CD4-positive, alpha-beta T cell treated with Interleukin-6 for 4 hours (primary cell): Measurements from ENCODE around the gene SMOC1.

Experiments used
- DNase-seq: peaks from one replicate; pipeline ENCODE4 v3.0.0-alpha.2; 2020; ENCODE audit warnings: mixed read lengths

Gene SMOC1

GRCh38 chr14:70013271-70013873 is 134.2 kb downstream of the SMOC1 start:
- no peak for DNase-seq

DNA sequence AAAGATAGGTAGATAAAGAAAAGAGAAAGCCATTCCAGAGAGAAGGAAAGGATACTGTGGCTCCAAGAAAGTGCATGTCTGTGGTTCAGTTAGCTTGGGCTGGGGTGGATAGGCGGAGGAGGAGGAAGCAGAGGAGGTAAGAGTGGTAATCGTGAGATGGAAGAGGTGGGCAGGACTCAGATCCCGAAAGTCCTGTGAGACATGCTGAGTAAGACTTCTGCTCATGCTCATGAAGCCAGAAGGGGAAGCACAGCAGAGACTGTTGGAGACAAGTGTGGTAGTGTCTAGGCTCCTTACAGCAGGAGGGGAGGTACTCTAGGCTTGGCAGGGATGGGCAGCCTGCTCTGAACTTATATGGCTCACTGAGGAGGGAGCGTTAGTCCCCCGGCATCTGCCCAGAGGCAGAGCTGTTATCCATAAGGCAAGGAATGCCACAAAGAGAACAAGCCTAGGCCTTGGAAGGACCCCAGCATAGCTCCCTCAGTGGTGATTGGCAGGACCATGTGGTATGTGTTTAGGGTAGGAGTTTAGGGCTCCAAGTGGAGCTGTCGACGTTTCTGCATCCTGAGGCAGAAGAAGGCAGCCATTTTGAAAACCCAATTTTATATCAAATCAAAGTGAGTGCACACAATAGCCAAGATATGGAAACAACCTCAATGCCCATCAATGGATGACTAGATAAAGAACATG is 135.3 kb downstream of the SMOC1 start:
- no peak for DNase-seq

DNA sequence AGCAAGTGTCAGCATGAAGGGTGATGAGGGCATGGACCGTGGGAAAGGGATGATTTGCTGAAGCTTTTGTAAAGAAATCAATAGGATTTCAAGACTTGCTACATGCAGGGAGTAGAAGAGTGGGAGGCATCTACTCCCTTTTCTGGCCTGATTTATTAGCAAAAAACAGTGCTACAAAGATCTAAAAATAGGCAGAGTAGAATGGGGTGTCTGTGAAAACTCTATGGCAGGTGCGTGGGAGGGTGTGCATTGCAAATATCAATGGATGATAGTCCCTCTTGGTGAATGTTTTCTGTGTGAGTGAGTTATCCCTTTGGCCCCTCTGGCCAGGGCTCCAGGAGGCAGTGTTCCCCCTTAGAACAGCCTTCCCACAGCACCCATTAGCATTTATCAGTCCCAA is 139.0 kb downstream of the SMOC1 start:
- DNase-seq = no peak

- no peak for DNase-seq
Measured at GRCh38 chr14:70018713-70019211, 139.5 kb downstream of the SMOC1 start.

GRCh38 chr14:70019695-70020094 is 140.5 kb downstream of the SMOC1 start:
- no peak for DNase-seq

- DNase-seq = no peak
Measured at GRCh38 chr14:70020352-70021170, 141.3 kb downstream of the SMOC1 start.

DNA sequence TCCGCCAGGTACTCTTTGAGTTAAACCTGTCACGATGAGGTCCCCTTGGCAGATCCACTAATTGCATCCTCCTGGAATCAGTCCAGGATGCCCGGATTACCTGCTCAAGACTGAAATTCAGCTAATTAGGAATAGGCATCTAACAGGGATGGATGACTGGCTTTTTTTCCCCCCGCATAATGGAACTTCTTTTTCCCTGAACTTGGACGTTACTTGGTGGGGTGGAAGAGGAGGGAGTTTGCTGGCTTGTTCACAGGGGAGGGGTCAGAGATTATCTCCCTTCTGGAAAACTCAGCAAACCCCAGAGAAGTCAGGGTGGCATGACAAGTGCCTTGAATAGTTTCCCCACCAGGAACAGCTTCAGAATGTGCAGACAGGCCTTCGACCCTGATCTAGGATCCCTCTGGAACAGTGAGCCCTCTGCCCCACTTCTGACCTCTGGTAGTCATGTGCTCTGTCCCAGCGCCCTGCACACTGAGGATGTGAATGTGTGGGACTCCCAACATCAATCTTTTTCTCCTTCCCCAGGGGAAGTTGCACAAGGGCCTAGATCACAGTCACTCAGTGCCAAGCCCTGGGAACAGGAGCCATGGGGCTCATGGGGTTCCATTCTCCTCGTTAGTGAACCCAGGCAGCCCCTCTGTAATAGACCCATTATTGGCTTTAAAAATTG is 142.5 kb downstream of the SMOC1 start:
- DNase-seq = no peak

DNA sequence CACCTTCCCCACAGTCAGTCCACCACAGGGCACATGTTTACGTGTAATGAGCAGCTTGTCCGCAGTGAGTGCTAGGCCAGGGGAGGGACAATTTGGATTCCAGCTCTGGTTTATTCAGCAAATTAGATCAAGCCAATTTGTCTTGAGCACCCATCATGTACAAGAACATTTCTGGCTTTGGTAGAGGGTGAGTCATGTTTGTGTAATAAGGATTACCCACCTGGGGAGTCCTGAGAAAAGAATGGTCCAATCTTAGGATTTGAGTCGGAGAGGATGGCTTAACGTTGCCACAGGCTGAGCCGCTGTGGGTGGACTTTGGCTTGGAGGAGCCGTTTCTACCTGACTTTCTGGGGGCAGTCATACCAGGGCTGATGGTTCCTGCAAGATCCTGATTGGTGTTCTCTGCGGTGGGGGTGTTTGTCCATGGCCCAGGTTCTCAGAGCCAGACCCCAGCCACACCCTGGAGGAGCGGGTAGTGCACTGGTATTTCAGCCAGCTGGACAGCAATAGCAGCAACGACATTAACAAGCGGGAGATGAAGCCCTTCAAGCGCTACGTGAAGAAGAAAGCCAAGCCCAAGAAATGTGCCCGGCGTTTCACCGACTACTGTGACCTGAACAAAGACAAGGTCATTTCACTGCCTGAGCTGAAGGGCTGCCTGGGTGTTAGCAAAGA is 143.7 kb downstream of the SMOC1 start:
- no peak for DNase-seq

DNA sequence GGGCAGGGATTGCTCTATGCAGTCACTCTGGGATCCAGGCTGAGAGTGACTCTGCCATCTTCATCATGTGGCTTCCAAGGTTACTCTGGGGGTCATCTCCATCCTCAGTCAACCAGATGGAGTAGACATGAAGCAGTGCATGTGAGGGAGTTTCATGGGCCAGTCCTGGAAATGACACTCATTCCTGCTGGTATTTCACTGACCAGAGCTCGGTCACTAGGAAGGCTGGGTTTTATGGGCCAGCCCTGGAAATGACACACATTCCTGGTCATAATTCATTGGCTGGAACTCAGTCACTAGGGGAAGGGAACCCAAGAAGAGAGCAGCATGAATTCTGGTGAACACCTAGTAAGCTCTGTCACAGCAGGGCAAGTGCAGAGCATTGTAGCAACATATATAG is 144.7 kb downstream of the SMOC1 start:
- no peak for DNase-seq

- peak; percentile 54 for DNase-seq
Measured at GRCh38 chr14:70027785-70028428, 148.7 kb downstream of the SMOC1 start.

- DNase-seq = no peak
Measured at GRCh38 chr14:70029296-70030132, 150.3 kb downstream of the SMOC1 start.

DNA sequence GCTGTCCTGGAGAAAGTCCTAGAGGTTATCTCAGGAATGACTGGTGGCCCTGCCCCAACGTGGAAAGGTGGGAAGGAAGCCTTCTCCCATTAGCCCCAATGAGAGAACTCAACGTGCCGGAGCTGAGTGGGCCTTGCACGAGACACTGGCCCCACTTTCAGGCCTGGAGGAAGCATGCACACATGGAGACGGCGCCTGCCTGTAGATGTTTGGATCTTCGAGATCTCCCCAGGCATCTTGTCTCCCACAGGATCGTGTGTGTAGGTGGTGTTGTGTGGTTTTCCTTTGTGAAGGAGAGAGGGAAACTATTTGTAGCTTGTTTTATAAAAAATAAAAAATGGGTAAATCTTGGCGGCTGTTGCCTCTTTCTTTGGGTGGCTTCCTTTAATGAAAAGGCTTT is 152.8 kb downstream of the SMOC1 start:
- DNase-seq = no peak

GRCh38 chr14:70032447-70032846 is 153.2 kb downstream of the SMOC1 start:
- no peak for DNase-seq

DNA sequence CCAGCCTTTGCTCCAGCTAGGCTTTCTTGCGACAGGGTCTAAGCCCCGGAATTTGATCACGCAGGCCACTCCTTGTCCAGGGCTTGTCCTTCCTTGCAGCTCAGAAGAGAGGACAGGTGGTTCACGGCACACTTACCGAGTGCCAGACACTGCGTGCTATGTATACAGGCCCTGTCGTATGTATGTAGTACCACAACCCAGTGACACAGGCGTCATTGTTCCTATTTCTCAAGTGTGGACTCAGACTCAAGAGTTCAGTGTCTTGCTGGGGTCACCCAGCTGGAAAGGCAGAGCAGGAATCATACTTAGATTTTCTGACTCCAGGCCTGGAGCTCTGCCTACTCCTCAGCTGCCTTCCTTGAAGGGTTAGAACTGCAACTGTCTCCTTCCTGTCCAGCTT is 153.9 kb downstream of the SMOC1 start:
- no peak for DNase-seq

DNA sequence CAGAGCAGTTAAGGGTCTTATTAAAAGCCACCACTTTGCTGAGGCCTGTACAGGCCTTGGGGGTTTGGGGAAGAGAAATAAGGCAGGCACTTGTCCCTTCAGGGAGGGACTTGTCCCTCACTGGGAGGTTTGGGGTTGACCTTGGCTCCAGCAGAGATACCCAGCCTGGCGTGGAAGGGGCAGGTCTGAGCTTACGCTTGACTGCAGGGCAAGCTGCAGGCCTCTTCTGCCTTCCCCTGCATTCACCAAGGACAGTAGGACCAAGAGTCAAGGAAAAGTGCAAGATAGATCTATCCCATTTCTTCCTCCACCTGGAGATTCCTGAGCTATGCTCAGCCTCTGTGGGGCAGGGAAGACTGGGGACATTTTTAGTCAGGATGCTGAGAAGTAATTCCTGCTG is 154.3 kb downstream of the SMOC1 start:
- no peak for DNase-seq

DNA sequence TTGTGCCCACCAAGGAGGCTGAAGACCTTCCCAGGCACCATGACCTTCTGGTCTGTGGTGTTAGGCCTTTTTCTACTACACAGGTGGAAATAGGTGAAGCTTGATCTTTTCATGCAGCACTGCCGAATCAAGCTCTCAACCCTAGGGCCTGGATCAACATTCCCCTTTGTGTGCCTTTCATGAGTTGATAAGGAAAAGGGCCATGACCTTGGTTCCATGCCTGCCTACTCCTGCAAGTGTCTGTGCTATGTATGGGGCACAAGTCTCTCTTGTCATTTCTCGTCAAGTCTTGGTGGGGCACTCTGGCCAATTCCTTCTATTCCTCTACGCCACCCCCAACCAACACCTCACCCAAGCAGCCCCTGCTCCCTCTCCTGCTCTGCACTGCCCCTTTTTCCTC is 155.0 kb downstream of the SMOC1 start:
- no peak for DNase-seq

DNA sequence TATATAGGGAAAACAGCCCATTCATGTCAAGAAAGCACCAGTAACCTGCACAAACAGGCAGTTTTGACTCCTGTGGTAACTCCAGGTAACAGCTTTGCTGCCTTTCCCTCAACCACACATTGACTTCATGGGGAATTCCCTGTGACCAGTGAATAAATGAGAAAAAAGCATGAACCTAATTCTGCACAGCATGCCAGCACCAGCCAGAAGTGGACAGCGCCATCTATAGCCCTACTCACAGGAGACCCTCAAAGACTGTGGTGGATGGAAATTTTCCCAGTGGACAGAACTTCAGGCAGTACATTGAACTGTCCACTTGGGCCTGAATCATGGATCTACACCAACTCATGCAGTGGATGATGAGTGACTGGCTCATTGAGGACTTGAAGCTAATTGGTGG is 157.4 kb downstream of the SMOC1 start:
- no peak for DNase-seq

GRCh38 chr14:70043001-70043400 is 163.8 kb downstream of the SMOC1 start:
- DNase-seq = no peak

DNA sequence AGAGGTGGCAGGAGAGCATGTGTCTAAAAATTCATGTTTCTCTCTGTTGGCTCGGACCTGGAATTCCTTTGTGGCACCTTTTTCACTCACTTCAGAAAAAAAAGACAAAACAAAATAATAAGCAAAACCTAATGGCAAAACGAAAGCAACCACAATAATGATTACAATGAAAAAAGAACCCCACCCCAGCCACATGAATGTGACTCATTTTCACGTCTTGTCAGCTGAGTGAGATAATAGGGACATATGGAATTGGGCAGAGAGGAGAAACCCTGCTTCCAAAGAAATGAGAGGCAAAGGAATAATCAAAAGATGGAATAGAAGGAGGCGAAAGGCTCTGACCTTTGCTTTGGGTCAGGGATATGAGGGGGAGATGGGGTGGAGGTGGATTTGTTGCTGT is 166.1 kb downstream of the SMOC1 start:
- DNase-seq = no peak

GRCh38 chr14:70045844-70046535 is 166.8 kb downstream of the SMOC1 start:
- no peak for DNase-seq
